ENCODE data around the gene HELZ. TPM values are rescaled to one million over a fixed set of nuclear protein-coding genes. Genes with fewer than 3 reads are reported as not detected.
A peak's percentile ranks its signal among the peaks of the same experiment; 100 is the strongest.

HELZ gene
- total RNA-seq, 1 donor from 2014 or later, result 51.1 TPM

GRCh38 chr17:67139784-67140665 is 105.0 kb downstream of the HELZ start:
- FAIRE-seq, result no peak
- Histone ChIP-seq H3K27me3 (ENCODE audit: control insufficient read depth, insufficient read depth, low read length) (no peaks in the 10 kb centered on the region), H3K36me3 (ENCODE audit: control insufficient read depth, insufficient read depth, low read length) (peaks cover 5% of the 10 kb centered on the region), H3K4me3 (ENCODE audit: low read depth, low read length) (no peak overlapping the region)
- DNase-seq (ENCODE audit: low read depth), result peak; percentile 37
- TF ChIP-seq CTCF (IDR thresholded peaks at IDR 0.05; ENCODE audit: insufficient read depth, low read length, severe bottlenecking), result no peak

- H3K27me3 ChIP-seq (ENCODE audit: control insufficient read depth, insufficient read depth, low read length), result no peaks in the 10 kb centered on the region
- H3K36me3 ChIP-seq (ENCODE audit: control insufficient read depth, insufficient read depth, low read length), result peaks cover 5% of the 10 kb centered on the region
- FAIRE-seq (no peak), DNase-seq (ENCODE audit: low read depth) (no peak)
- no peak overlapping the region for H3K4me3 ChIP-seq (ENCODE audit: low read depth, low read length)
- TF ChIP-seq CTCF (IDR thresholded peaks at IDR 0.05; ENCODE audit: insufficient read depth, low read length, severe bottlenecking), result no peak
These were observed 105.7 kb downstream of the HELZ start for GRCh38 chr17:67139289-67139688.

- DNase-seq (ENCODE audit: low read depth) (no peak), FAIRE-seq (no peak)
- H3K4me3 ChIP-seq (ENCODE audit: low read depth, low read length), result no peak overlapping the region
- peaks cover 5% of the 10 kb centered on the region for H3K36me3 ChIP-seq (ENCODE audit: control insufficient read depth, insufficient read depth, low read length)
- no peak for TF ChIP-seq CTCF (IDR thresholded peaks at IDR 0.05; ENCODE audit: insufficient read depth, low read length, severe bottlenecking)
- no peaks in the 10 kb centered on the region for H3K27me3 ChIP-seq (ENCODE audit: control insufficient read depth, insufficient read depth, low read length)
These were observed 106.6 kb downstream of the HELZ start for GRCh38 chr17:67138392-67138791.

- peaks cover 5% of the 10 kb centered on the region for H3K36me3 ChIP-seq (ENCODE audit: control insufficient read depth, insufficient read depth, low read length)
- no peaks in the 10 kb centered on the region for H3K27me3 ChIP-seq (ENCODE audit: control insufficient read depth, insufficient read depth, low read length)
- no peak for TF ChIP-seq CTCF (IDR thresholded peaks at IDR 0.05; ENCODE audit: insufficient read depth, low read length, severe bottlenecking)
- DNase-seq (ENCODE audit: low read depth), result no peak
- FAIRE-seq, result no peak
- no peak overlapping the region for H3K4me3 ChIP-seq (ENCODE audit: low read depth, low read length)
These were observed 107.1 kb downstream of the HELZ start for GRCh38 chr17:67137860-67138259.

DNA sequence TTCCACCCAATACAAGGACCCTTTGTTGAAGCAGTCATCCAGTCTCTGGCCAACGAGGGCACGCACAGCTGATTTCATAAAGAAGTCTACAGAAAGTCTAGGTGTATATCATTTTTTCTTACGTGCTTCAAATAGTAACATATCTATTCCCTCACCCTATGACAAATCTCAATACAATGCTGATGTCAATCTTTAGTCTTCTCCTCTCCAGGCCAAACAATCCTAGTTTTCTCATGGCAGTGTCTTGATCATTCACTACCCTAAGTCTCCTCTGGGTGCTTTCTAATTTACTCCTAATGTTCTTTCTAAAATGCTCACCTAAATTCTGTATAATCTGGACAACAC is 108.0 kb downstream of the HELZ start:
- H3K4me3 ChIP-seq (ENCODE audit: low read depth, low read length), result no peak overlapping the region
- DNase-seq (ENCODE audit: low read depth) (no peak), FAIRE-seq (no peak)
- H3K36me3 ChIP-seq (ENCODE audit: control insufficient read depth, insufficient read depth, low read length), result peaks cover 7% of the 10 kb centered on the region
- TF ChIP-seq CTCF (IDR thresholded peaks at IDR 0.05; ENCODE audit: insufficient read depth, low read length, severe bottlenecking), result no peak
- H3K27me3 ChIP-seq (ENCODE audit: control insufficient read depth, insufficient read depth, low read length), result no peaks in the 10 kb centered on the region

All from bronchial epithelial cell (primary cell).